Fibroblast of lung (primary cell): ENCODE data around the gene C20orf96. TPM values are rescaled to one million over a fixed set of nuclear protein-coding genes. Genes with fewer than 3 reads are reported as not detected.

Experiments
- DNase-seq, 2 donors: peaks; one replicate each; pipeline versions ENCODE4 v3.0.0 to v3.0.0-alpha.2; 2010; ENCODE audit warnings: low read depth in 2 of 2
- H2AFZ ChIP-seq: 2 replicates; pipeline ENCODE4 v1.5.1; 2012; ENCODE audit warnings: low read length, control low read depth, inconsistent platforms
- H3K27ac ChIP-seq: 2 replicates; pipeline ENCODE4 v1.5.1; 2011; ENCODE audit warnings: low read length, control low read depth; ENCODE audit not compliant: insufficient read depth
- H3K27me3 ChIP-seq: 2 replicates; pipeline ENCODE4 v1.5.1; 2011; ENCODE audit warnings: mild to moderate bottlenecking, low read length; ENCODE audit not compliant: control insufficient read depth, insufficient read depth
- H3K36me3 ChIP-seq: 2 replicates; pipeline ENCODE4 v1.5.1; 2011; ENCODE audit warnings: low read length; ENCODE audit not compliant: control insufficient read depth, insufficient read depth
- H3K4me1 ChIP-seq: 2 replicates; pipeline ENCODE4 v1.5.1; 2011; ENCODE audit warnings: low read length; ENCODE audit not compliant: control insufficient read depth, insufficient read depth; ENCODE audit errors: extremely low read depth
- H3K4me2 ChIP-seq: 2 replicates; pipeline ENCODE4 v1.5.1; 2011; ENCODE audit warnings: low read length, control low read depth; ENCODE audit not compliant: insufficient read depth; ENCODE audit errors: extremely low read depth
- H3K4me3 ChIP-seq, 4 experiments: fragments of 200-600 bp in 1 of 4; sonication (generic) in 1 of 4; replicated peaks in 1 of 4; 2 replicates each; pipeline ENCODE4 v1.5.1; 2011 to 2016; ENCODE audit warnings: low read length in 4 of 4, low read depth in 3 of 4, mild to moderate bottlenecking in 3 of 4, control low read depth in 2 of 4, inconsistent platforms in 1 of 4, mixed read lengths in 1 of 4; ENCODE audit not compliant: insufficient read depth in 1 of 4; ENCODE audit errors: control extremely low read depth in 1 of 4
- H3K79me2 ChIP-seq: 2 replicates; pipeline ENCODE4 v1.5.1; 2012; ENCODE audit warnings: mild to moderate bottlenecking, low read length, inconsistent platforms; ENCODE audit not compliant: control insufficient read depth, insufficient read depth
- H3K9ac ChIP-seq: 2 replicates; pipeline ENCODE4 v1.5.1; 2011; ENCODE audit warnings: mild to moderate bottlenecking, low read length, control low read depth; ENCODE audit not compliant: insufficient read depth
- H3K9me3 ChIP-seq: 2 replicates; pipeline ENCODE4 v1.5.1; 2012; ENCODE audit warnings: low read depth, low read length; ENCODE audit not compliant: control insufficient read depth, insufficient read depth
- H4K20me1 ChIP-seq: 2 replicates; pipeline ENCODE4 v1.5.1; 2011; ENCODE audit warnings: low read length; ENCODE audit not compliant: control insufficient read depth, insufficient read depth; ENCODE audit errors: extremely low read depth
- CTCF ChIP-seq, 2 donors: IDR thresholded peaks in 1 of 2; conservative IDR thresholded peaks in 1 of 2; 1 replicate in 1 of 2; 2 replicates in 1 of 2; pipeline ENCODE4 v1.5.1; 2011 to 2012; ENCODE audit warnings: low read length in 2 of 2, control low read depth in 1 of 2, inconsistent platforms in 1 of 2, low read depth in 1 of 2, mild to moderate bottlenecking in 1 of 2
- EZH2 ChIP-seq: IDR thresholded peaks from 2 replicates; pipeline ENCODE4 v1.5.1; 2012; ENCODE audit warnings: low read length, control low read depth, mild to moderate bottlenecking; ENCODE audit errors: missing control alignments
- polyA plus RNA-seq, 2 donors: library from polyadenylated mRNA; depleted of rRNA in 1 of 2; stranded (reverse) in 1 of 2; unstranded in 1 of 2; fragments of >200 nt; gene quantifications; 2 replicates each; pipeline ENCODE4 v1.2.1, GENCODE V29; 2011 to 2012; ENCODE audit warnings: missing spikeins in 1 of 2
- total RNA-seq: library from RNA; depleted of rRNA; stranded (reverse); fragments of >200 nt; gene quantifications from 2 replicates; pipeline ENCODE4 v1.2.1, GENCODE V29; 2014

C20orf96 gene
- total and polyA plus RNA-seq, 2 donors (not counting 1 experiment from before 2014, with no cell fraction given) = 4.8 to 8.9 TPM

- no peak overlapping the region for H3K4me3 ChIP-seq
- no peaks in the 10 kb centered on the region for H3K27me3 ChIP-seq
- TF ChIP-seq EZH2 = no peak
- no peak for TF ChIP-seq CTCF (conservative IDR thresholded peaks at IDR 0.05 in 1 of 2, IDR thresholded peaks at IDR 0.05 in 1 of 2; ENCODE audit: low read depth in 1 of 2, low read length in 2 of 2)
- no peak overlapping the region for H2AFZ ChIP-seq
- no peak overlapping the region for H3K27ac ChIP-seq
- no peaks in the 10 kb centered on the region for H3K79me2 ChIP-seq
- no peak overlapping the region for H3K9ac ChIP-seq
- H3K36me3 ChIP-seq = no peaks in the 10 kb centered on the region
- H4K20me1 ChIP-seq = no peaks in the 10 kb centered on the region
- DNase-seq = no peak
- no peak overlapping the region for H3K4me2 ChIP-seq
- H3K4me1 ChIP-seq = no peaks in the 10 kb centered on the region
- H3K9me3 ChIP-seq = no peaks in the 10 kb centered on the region
These were observed 14.8 kb downstream of the C20orf96 start for GRCh38 chr20:275791-276190.

GRCh38 chr20:273884-274283 lies 16.7 kb downstream of the C20orf96 start:
- no peaks in the 10 kb centered on the region for H4K20me1 ChIP-seq
- no peaks in the 10 kb centered on the region for H3K79me2 ChIP-seq
- no peak overlapping the region for H3K4me2 ChIP-seq
- no peaks in the 10 kb centered on the region for H3K9me3 ChIP-seq
- TF ChIP-seq CTCF (conservative IDR thresholded peaks at IDR 0.05 in 1 of 2, IDR thresholded peaks at IDR 0.05 in 1 of 2; ENCODE audit: low read depth in 1 of 2, low read length in 2 of 2) (no peak), EZH2 (no peak)
- no peaks in the 10 kb centered on the region for H3K4me1 ChIP-seq
- no peak overlapping the region for H3K27ac ChIP-seq
- no peak overlapping the region for H3K9ac ChIP-seq
- no peak overlapping the region for H3K4me3 ChIP-seq
- H3K27me3 ChIP-seq = no peaks in the 10 kb centered on the region
- H3K36me3 ChIP-seq = no peaks in the 10 kb centered on the region
- no peak for DNase-seq
- no peak overlapping the region for H2AFZ ChIP-seq

GRCh38 chr20:272718-273117 lies 17.8 kb downstream of the C20orf96 start:
- Histone ChIP-seq H3K4me2 (no peak overlapping the region), H3K9ac (no peak overlapping the region), H4K20me1 (no peaks in the 10 kb centered on the region), H3K36me3 (no peaks in the 10 kb centered on the region), H3K9me3 (no peaks in the 10 kb centered on the region), H3K4me3 (no peak overlapping the region), H3K27ac (no peak overlapping the region), H2AFZ (no peak overlapping the region), H3K79me2 (no peaks in the 10 kb centered on the region), H3K4me1 (no peaks in the 10 kb centered on the region), H3K27me3 (no peaks in the 10 kb centered on the region)
- TF ChIP-seq CTCF (conservative IDR thresholded peaks at IDR 0.05 in 1 of 2, IDR thresholded peaks at IDR 0.05 in 1 of 2; ENCODE audit: low read depth in 1 of 2, low read length in 2 of 2) = no peak
- no peak for TF ChIP-seq EZH2
- DNase-seq = peak in 1 of 2 donors; percentile 8
